Gastrocnemius medialis (tissue), 4 donors: ENCODE results near the gene RFXANK. TPM values are rescaled to one million over a fixed set of nuclear protein-coding genes. Genes with fewer than 3 reads are reported as not detected.

Source experiments
- ATAC-seq, 2 donors: fragments of 150-250 bp; one replicate each; pipeline ENCODE4 v1.9.1; 2016
- DNase-seq, 2 donors: peaks; one replicate each; pipeline ENCODE4 v3.0.0-alpha.2; 2019
- H3K27ac ChIP-seq, 4 donors: fragments of 200-600 bp; sonication (generic); 1 replicate in 1 of 4; 2 replicates in 3 of 4; pipeline ENCODE4 v1.5.1; 2016 to 2018; ENCODE audit warnings: mild to moderate bottlenecking in 2 of 4, moderate library complexity in 1 of 4
- H3K27me3 ChIP-seq, 3 donors: fragments of 200-600 bp; sonication (generic) in 2 of 3; 1 replicate in 1 of 3; 2 replicates in 2 of 3; pipeline versions ENCODE4 v1.5.1 to v1.6.0; 2016 to 2019; ENCODE audit warnings: mild to moderate bottlenecking in 1 of 3, moderate library complexity in 1 of 3
- H3K36me3 ChIP-seq, 2 donors: fragments of 200-600 bp; sonication (generic) in 1 of 2; one replicate each; pipeline ENCODE4 v1.5.1; 2017 to 2018
- H3K4me1 ChIP-seq, 2 donors: fragments of 200-600 bp; sonication (generic) in 1 of 2; one replicate each; pipeline ENCODE4 v1.5.1; 2016 to 2017; ENCODE audit warnings: mild to moderate bottlenecking in 2 of 2
- H3K4me3 ChIP-seq, 4 donors: fragments of 200-600 bp; sonication (generic) in 3 of 4; 1 replicate in 1 of 4; 2 replicates in 3 of 4; pipeline ENCODE4 v1.5.1; 2016 to 2019; ENCODE audit warnings: mild to moderate bottlenecking in 2 of 4
- H3K9me3 ChIP-seq, 3 donors: fragments of 200-600 bp; sonication (generic) in 2 of 3; 1 replicate in 1 of 3; 2 replicates in 2 of 3; pipeline ENCODE4 v1.5.1; 2016 to 2019
- CTCF ChIP-seq, 5 experiments: fragments of 450-650 bp in 3 of 5; fragments of 200-600 bp in 2 of 5; sonication (generic) in 2 of 5; IDR thresholded peaks in 4 of 5; conservative IDR thresholded peaks in 1 of 5; 1 replicate in 4 of 5; 2 replicates in 1 of 5; pipeline ENCODE4 v1.5.1; 2016 to 2019; ENCODE audit warnings: antibody characterized with exemption in 5 of 5, mild to moderate bottlenecking in 3 of 5, moderate library complexity in 3 of 5
- POLR2A ChIP-seq, 2 donors: fragments of 450-650 bp; IDR thresholded peaks; one replicate each; pipeline ENCODE4 v1.6.1; 2017; ENCODE audit warnings: antibody characterized with exemption in 2 of 2, mild to moderate bottlenecking in 2 of 2, moderate library complexity in 2 of 2
- in situ Hi-C, 4 donors: fragments of 200-750 bp; cut with MboI; loops; one replicate each; pipeline versions ENCODE4 v1.15.0 to v1.8.0; 2017; ENCODE audit warnings: low sequenced_read_pairs in 4 of 4
- intact Hi-C: fragments of 100-400 bp; cut with DNase I; formaldehyde crosslinking; loops from one replicate; pipeline ENCODE4 v1.15.1; 2023; ENCODE audit warnings: low total_unique reads
- total RNA-seq, 4 donors: library from RNA; depleted of rRNA; stranded (reverse); fragments of >200 nt; gene quantifications; one replicate each; pipeline versions ENCODE4 v1.1.0 to v1.2.3, GENCODE V29; 2016

RFXANK gene
- 10 to 100 TPM; 25.5 to 44.1 (median 35.1) TPM for total RNA-seq

DNA sequence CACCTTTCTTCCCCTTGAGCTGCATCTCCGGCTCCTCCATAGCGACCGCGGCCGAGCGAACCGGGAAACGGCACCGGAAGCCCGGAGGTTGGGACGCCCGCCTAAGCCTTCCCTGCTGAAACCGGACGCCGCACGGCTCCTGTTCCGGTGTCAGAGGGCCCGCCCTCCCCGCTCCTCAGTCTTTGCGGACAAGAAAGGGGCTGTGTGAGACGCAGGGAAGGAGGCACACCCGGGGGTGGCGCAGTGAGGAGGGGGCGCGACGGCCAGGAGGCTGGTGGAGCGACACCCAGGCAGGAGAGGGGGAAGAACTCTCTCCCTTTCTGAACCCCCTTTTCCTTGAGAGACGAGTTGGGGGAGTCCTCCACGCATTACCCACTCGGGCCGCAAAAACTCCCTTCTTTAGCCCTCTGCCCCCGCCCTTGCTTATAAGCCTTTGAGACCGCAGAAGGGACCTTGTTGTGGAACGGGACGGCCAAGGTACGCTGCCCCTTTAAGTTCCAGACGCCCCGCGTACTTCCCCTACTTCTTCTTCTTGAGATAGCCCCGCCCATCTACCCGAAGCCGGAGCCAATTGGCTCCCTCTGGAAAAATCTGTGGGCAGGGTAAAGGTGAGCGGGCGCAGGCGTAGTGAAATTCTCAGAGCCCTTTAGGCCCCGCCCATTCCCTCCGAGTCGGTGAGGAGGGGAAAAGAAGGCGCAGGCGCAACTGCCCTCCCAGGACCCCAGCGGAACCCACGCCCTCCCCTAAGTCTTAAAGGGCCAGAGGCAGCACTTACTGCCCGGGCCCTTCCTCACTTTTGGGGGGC, at the start of gene RFXANK, which contains the start of gene BORCS8:
Gene RFXANK, plus strand, starts transcription at position 181 of the 805 bp plus-strand sequence. CDS start 1,689 bp downstream, outside the sequence.
Gene BORCS8, minus strand, starts transcription at position 75 of the 805 bp plus-strand sequence. Its CDS starts 35 bp downstream, at position 40.
- Histone ChIP-seq H3K27me3 (no peaks in the 10 kb centered on the region), H3K27ac (peak within 1 kb of the TSS; percentile 99 to 100 (median 100)), H3K36me3 (peaks cover 0 to 8% of the 10 kb centered on the region in 2 donors), H3K4me3 (peak within 1 kb of the TSS; percentile 83 to 99 (median 92)), H3K9me3 (no peaks in the 10 kb centered on the region), H3K4me1 (peaks cover 30 to 44% of the 10 kb centered on the region in 2 donors)
- intact Hi-C loops (loop anchor here (1.0 to 10.0 kb wide), 6 partner anchors 11 to 324 kb away; partner anchors contain the start of genes GATAD2A, MAU2, NDUFA13 and NR2C2AP), in situ Hi-C loops (no loop called here)
- peak; percentile 98 to 100 for ATAC-seq
- TF ChIP-seq POLR2A (IDR thresholded peaks at IDR 0.05), result peak; percentile 67 to 79
- TF ChIP-seq CTCF (IDR thresholded peaks at IDR 0.05 in 4 of 5, conservative IDR thresholded peaks at IDR 0.05 in 1 of 5), result peak in 2 of 5 experiments; percentile 9 to 18
- DNase-seq, result peak; percentile 99 to 100

- in situ Hi-C loops, result loop anchor here in 2 of 4 donors (5.0 kb wide), 2 partner anchors 35 to 90 kb away; no protein-coding TSS in a partner anchor
Measured at GRCh38 chr19:19142347-19142746, 49.7 kb upstream of the RFXANK start.

DNA sequence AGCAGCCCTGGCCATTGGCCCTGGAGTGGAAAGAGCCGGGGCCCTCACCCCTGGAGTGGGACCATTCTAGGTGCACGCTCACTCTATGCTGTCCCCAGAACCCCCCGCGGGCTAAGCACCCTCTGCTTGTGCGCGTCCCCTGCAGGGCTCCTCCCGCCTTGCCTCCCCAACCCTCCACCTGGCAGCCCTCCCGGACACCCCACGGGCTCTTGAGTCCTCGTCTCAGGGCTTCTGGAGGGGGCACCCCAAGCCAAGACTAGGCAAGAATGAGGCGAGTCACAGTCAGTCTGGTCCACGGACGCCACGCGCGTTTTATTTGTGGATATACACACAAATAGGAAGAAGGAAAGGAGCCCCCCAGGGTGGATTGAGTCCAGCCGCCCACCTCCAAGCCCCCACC, 46.8 kb upstream of the RFXANK start:
- ATAC-seq (no peak), DNase-seq (no peak)
- in situ Hi-C loops, result no loop called here
- intact Hi-C loops, result no loop called here
- H3K4me1 ChIP-seq, result peaks cover 0 to 4% of the 10 kb centered on the region in 2 donors
- no peaks in the 10 kb centered on the region for H3K9me3 ChIP-seq
- TF ChIP-seq CTCF (IDR thresholded peaks at IDR 0.05 in 4 of 5, conservative IDR thresholded peaks at IDR 0.05 in 1 of 5) (no peak), POLR2A (IDR thresholded peaks at IDR 0.05) (no peak)
- H3K36me3 ChIP-seq, result no peaks in the 10 kb centered on the region
- no peak overlapping the region for H3K4me3 ChIP-seq
- no peak overlapping the region for H3K27ac ChIP-seq
- no peaks in the 10 kb centered on the region for H3K27me3 ChIP-seq

More at GRCh38 chr19:19142347-19142746, 49.7 kb upstream of the RFXANK start:
- DNase-seq, result no peak
- no peaks in the 10 kb centered on the region for H3K9me3 ChIP-seq
- H3K4me1 ChIP-seq, result peaks cover 3 to 10% of the 10 kb centered on the region in 2 donors
- no peaks in the 10 kb centered on the region for H3K27me3 ChIP-seq
- H3K36me3 ChIP-seq, result no peaks in the 10 kb centered on the region
- H3K4me3 ChIP-seq, result no peak overlapping the region
- ATAC-seq, result no peak
- TF ChIP-seq POLR2A (IDR thresholded peaks at IDR 0.05) (no peak), CTCF (IDR thresholded peaks at IDR 0.05 in 4 of 5, conservative IDR thresholded peaks at IDR 0.05 in 1 of 5) (no peak)
- intact Hi-C loops, result no loop called here
- H3K27ac ChIP-seq, result no peak overlapping the region

GRCh38 chr19:19145684-19146608, 46.1 kb upstream of the RFXANK start:
- peaks cover 0 to 4% of the 10 kb centered on the region in 2 donors for H3K4me1 ChIP-seq
- in situ Hi-C loops (no loop called here), intact Hi-C loops (loop anchor here (1.0 kb wide), 1 partner anchor 29 kb away; no protein-coding TSS in a partner anchor)
- no peaks in the 10 kb centered on the region for H3K9me3 ChIP-seq
- H3K27me3 ChIP-seq, result no peaks in the 10 kb centered on the region
- H3K36me3 ChIP-seq, result no peaks in the 10 kb centered on the region
- TF ChIP-seq POLR2A (IDR thresholded peaks at IDR 0.05) (no peak), CTCF (IDR thresholded peaks at IDR 0.05 in 4 of 5, conservative IDR thresholded peaks at IDR 0.05 in 1 of 5) (peak; percentile 81 to 99 (median 98))
- peak overlapping the region in 3 of 4 donors; percentile 21 to 46 (median 22) for H3K4me3 ChIP-seq
- H3K27ac ChIP-seq, result no peak overlapping the region
- DNase-seq, result peak; percentile 44 to 72
- ATAC-seq, result peak; percentile 63 to 88
